C4-2B (cell line): ENCODE measurements around the gene PRR23E.

ENCODE experiments used
- H3K27ac ChIP-seq: fragments of 450-650 bp; 2 replicates; pipeline ENCODE4 v1.5.1; 2017
- CTCF ChIP-seq: fragments of 450-650 bp; conservative IDR thresholded peaks from 2 replicates; pipeline ENCODE4 v1.5.1; 2017; ENCODE audit warnings: mild to moderate bottlenecking
- ZFX ChIP-seq: fragments of 450-650 bp; IDR thresholded peaks from 2 replicates; pipeline ENCODE4 v1.6.1; 2017

Gene PRR23E

GRCh38 chr3:127222163-127222562 is 29.2 kb downstream of the PRR23E start:
- no peak for TF ChIP-seq CTCF
- no peak for TF ChIP-seq ZFX
- no peak overlapping the region for H3K27ac ChIP-seq

GRCh38 chr3:127222664-127223063 is 29.7 kb downstream of the PRR23E start:
- TF ChIP-seq CTCF = no peak
- TF ChIP-seq ZFX = no peak
- no peak overlapping the region for H3K27ac ChIP-seq

GRCh38 chr3:127224118-127224517 is 31.2 kb downstream of the PRR23E start:
- H3K27ac ChIP-seq = no peak overlapping the region
- no peak for TF ChIP-seq ZFX
- no peak for TF ChIP-seq CTCF

GRCh38 chr3:127226457-127226856 is 33.5 kb downstream of the PRR23E start:
- H3K27ac ChIP-seq = no peak overlapping the region
- TF ChIP-seq CTCF (no peak), ZFX (no peak)

GRCh38 chr3:127226946-127227842 is 34.3 kb downstream of the PRR23E start:
- no peak for TF ChIP-seq ZFX
- no peak for TF ChIP-seq CTCF

GRCh38 chr3:127228866-127229265 is 35.9 kb downstream of the PRR23E start:
- no peak for TF ChIP-seq CTCF
- no peak for TF ChIP-seq ZFX
- no peak overlapping the region for H3K27ac ChIP-seq

More at GRCh38 chr3:127226946-127227842, 34.3 kb downstream of the PRR23E start:
- no peak overlapping the region for H3K27ac ChIP-seq

GRCh38 chr3:127233371-127233770 is 40.4 kb downstream of the PRR23E start:
- H3K27ac ChIP-seq = no peak overlapping the region
- no peak for TF ChIP-seq ZFX
- TF ChIP-seq CTCF = no peak
